Bronchial epithelial cell (primary cell): Measurements from ENCODE around the gene TMSB4X. TPM values are rescaled to one million over a fixed set of nuclear protein-coding genes. Genes with fewer than 3 reads are reported as not detected.
"Not testable (repeated sequence)": the region's sequence is repeated elsewhere in the genome, so short reads cannot be mapped to it uniquely, and the experiment has no call there.

Experiments
- DNase-seq: peaks from one replicate; pipeline ENCODE4 v3.0.0-alpha.2; 2010; ENCODE audit warnings: low read depth
- FAIRE-seq: peaks from 2 replicates; lab custom pipeline; 2011; peaks lifted over from hg19 to GRCh38; lab: Jason Lieb, UNC
- H3K27me3 ChIP-seq: 2 replicates; pipeline ENCODE4 v1.5.1; 2011; ENCODE audit warnings: low read length; ENCODE audit not compliant: control insufficient read depth, insufficient read depth
- H3K36me3 ChIP-seq: 2 replicates; pipeline ENCODE4 v1.5.1; 2011; ENCODE audit warnings: low read length; ENCODE audit not compliant: control insufficient read depth, insufficient read depth
- H3K4me3 ChIP-seq: 2 replicates; pipeline ENCODE4 v1.5.1; 2011; ENCODE audit warnings: mild to moderate bottlenecking, low read depth, low read length, control low read depth
- total RNA-seq: library from RNA; depleted of rRNA; stranded (reverse); fragments of >200 nt; gene quantifications from 2 replicates; pipeline ENCODE4 v1.2.1, GENCODE V29; 2014
- TF ChIP-seq, protein P1 (sequence below): IDR thresholded peaks from 2 replicates; pipeline ENCODE4 v1.5.1; 2011; ENCODE audit warnings: mild to moderate bottlenecking, moderate library complexity, low read length, control low read depth, inconsistent platforms; ENCODE audit not compliant: insufficient read depth, severe bottlenecking

The TMSB4X gene
- total RNA-seq, 1 donor from 2014 or later = 3,174 TPM

DNA sequence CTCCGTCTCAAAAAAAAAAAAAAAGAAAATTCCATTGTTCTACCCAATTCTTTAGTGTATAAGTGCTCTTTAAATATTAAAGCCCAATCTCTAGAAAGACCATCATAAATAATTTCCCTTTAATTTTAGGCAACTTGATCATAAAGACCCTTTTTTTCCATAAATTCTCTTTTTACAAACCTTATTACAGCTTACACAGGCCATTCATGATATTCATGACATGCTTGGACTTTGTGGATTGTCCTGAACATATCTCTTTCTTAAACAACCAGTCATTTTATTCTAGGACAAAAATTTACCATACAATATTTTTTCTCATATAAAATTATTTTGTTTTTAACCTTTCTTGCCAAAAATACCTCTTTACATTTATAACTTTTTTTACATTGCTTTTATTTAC lies 38.0 kb upstream of the TMSB4X start:
- no peaks in the 10 kb centered on the region for H3K27me3 ChIP-seq
- no peaks in the 10 kb centered on the region for H3K36me3 ChIP-seq
- H3K4me3 ChIP-seq = no peak overlapping the region
- DNase-seq (no peak), FAIRE-seq (no peak)
- TF ChIP-seq, protein P1, sequence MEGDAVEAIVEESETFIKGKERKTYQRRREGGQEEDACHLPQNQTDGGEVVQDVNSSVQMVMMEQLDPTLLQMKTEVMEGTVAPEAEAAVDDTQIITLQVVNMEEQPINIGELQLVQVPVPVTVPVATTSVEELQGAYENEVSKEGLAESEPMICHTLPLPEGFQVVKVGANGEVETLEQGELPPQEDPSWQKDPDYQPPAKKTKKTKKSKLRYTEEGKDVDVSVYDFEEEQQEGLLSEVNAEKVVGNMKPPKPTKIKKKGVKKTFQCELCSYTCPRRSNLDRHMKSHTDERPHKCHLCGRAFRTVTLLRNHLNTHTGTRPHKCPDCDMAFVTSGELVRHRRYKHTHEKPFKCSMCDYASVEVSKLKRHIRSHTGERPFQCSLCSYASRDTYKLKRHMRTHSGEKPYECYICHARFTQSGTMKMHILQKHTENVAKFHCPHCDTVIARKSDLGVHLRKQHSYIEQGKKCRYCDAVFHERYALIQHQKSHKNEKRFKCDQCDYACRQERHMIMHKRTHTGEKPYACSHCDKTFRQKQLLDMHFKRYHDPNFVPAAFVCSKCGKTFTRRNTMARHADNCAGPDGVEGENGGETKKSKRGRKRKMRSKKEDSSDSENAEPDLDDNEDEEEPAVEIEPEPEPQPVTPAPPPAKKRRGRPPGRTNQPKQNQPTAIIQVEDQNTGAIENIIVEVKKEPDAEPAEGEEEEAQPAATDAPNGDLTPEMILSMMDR = no peak

- not testable (repeated sequence) for DNase-seq, FAIRE-seq, H3K4me3 ChIP-seq, H3K27me3 ChIP-seq, H3K36me3 ChIP-seq
Observed at GRCh38 chrX:12940471-12940870, 34.4 kb upstream of the TMSB4X start.

GRCh38 chrX:12943592-12943991 lies 31.3 kb upstream of the TMSB4X start:
- H3K36me3 ChIP-seq, DNase-seq, H3K4me3 ChIP-seq, H3K27me3 ChIP-seq, FAIRE-seq: not testable (repeated sequence)

DNA sequence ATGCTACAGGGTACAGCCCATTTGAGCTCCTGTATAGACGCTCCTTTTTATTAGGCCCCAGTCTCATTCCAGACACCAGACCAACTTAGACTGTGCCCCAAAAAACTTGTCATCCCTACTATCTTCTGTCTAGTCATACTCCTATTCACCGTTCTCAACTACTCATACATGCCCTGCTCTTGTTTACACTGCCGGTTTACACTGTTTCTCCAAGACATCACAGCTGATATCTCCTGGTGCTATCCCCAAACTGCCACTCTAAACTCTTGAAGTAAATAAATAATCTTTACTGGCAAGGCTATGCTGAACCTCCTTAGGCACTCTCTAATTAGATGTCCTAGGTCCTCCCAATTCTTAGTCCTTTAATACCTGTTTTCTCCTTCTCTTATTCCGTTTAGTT lies 30.5 kb upstream of the TMSB4X start:
- not testable (repeated sequence) for DNase-seq, H3K27me3 ChIP-seq, H3K4me3 ChIP-seq, FAIRE-seq, H3K36me3 ChIP-seq

- Histone ChIP-seq H3K27me3 (no peaks in the 10 kb centered on the region), H3K36me3 (no peaks in the 10 kb centered on the region), H3K4me3 (no peak overlapping the region)
- FAIRE-seq (no peak), DNase-seq (no peak)
- TF ChIP-seq, protein P1 = no peak
Observed at GRCh38 chrX:12945494-12945893, 29.4 kb upstream of the TMSB4X start.

DNA sequence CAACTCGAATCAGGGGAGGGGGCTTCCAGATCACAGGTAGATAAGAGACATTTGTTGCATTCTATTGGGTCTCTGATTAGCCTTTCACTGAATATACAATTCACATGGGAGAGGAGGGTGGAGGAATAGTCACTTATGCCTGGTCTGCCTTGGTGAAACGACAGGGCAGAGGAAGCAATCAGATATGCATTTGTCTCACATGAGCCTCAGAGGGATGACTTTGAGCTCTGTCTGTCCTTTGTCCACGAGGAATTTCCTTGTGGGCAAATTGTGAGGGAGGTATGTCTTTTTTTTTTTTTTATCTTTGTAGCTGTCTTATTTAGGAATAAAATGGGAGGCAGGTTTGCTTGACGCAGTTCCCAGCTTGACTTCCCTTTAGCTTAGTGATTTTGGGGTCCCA lies 28.5 kb upstream of the TMSB4X start:
- DNase-seq = no peak
- TF ChIP-seq, protein P1 = no peak
- no peak overlapping the region for H3K4me3 ChIP-seq
- no peak for FAIRE-seq
- H3K27me3 ChIP-seq = no peaks in the 10 kb centered on the region
- no peaks in the 10 kb centered on the region for H3K36me3 ChIP-seq

GRCh38 chrX:12946838-12947544 lies 27.9 kb upstream of the TMSB4X start:
- no peak for FAIRE-seq

More at GRCh38 chrX:12946838-12947544, 27.9 kb upstream of the TMSB4X start:
- TF ChIP-seq, protein P1 = peak; percentile 89
- peak; percentile 88 for DNase-seq
- no peaks in the 10 kb centered on the region for H3K36me3 ChIP-seq
- H3K4me3 ChIP-seq = no peak overlapping the region
- no peaks in the 10 kb centered on the region for H3K27me3 ChIP-seq
